Heart left ventricle (tissue), 13 donors: Measurements from ENCODE around the gene PSMG4.

Source experiments
- POLR2A ChIP-seq, 2 donors: fragments of 450-650 bp; IDR thresholded peaks; one replicate each; pipeline ENCODE4 v1.6.1; 2017; ENCODE audit warnings: antibody characterized with exemption in 2 of 2, mild to moderate bottlenecking in 2 of 2, moderate library complexity in 2 of 2
- TF ChIP-seq, protein P1 (sequence below), 12 donors: fragments of 200-600 bp; sonication (generic) in 4 of 12; IDR thresholded peaks; one replicate each; pipeline versions ENCODE4 v1.5.0 to v1.8.0; 2018 to 2022; ENCODE audit warnings: antibody characterized with exemption in 12 of 12, mild to moderate bottlenecking in 5 of 12
- donor health status: ischemic (EF 13 %, LVEDD 7.1; RV severe dilation, severe dysfunction).
- donor health status: DM: no; HTN: yes; CAD: no.
- donor health status: DM: no; HTN: no; CAD: no.
- donor health status: ischemic (EF 25% LVEDD 6.9; RV normal size, moderate dysfunction).
- donor health status: ischemic (EF 25% LVEDD 5.7; RV mildly dilated, moderate dysfunction).
- donor health status: ischemic (EF 35%, LVEDD 5.7; RV mildly dilated, moderate dysfunction).
- donor health status: nonischemic (EF 11% LVEDD 7.7; RV severe dilation, severe dysfunction).
- donor health status: DM: yes; HTN: yes; CAD: no.
- donor health status: PGD.
- donor health status: ischemic (EF 29% LVEDD 5.4; RV normal size, mild dysfunction).
- donor health status: nonischemic (EF 23%, LVEDD 6.1; RV moderate dilation, normal function).

DNA sequence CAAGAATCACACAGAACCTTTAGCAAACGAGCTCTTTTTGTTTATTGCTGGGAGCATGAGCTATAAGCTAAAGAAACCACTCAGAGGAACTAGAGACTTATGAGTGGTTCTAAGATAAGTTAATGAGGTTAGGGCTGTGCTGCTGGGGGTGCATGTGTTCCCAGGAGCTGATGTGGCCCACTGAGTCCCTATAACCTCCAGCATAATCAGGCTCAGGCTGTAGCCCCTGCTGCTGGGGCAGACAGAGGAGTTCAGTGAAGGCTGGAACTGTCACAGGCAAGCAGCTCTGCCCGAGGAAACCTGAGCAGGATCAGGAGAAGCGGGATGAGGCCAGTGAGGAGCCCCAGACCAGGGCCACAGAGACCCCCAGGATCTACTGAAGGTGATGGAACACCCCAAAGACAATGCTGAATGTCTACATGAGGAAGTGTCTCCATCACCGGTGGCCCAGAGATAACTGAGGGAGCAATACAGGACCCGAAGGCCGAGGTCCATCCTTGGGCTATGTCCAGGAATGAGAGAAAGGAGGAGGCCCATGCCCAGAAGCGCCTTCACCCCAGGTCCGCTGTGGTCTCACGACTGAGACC, 48.6 kb upstream of the PSMG4 start:
- TF ChIP-seq, protein P1, sequence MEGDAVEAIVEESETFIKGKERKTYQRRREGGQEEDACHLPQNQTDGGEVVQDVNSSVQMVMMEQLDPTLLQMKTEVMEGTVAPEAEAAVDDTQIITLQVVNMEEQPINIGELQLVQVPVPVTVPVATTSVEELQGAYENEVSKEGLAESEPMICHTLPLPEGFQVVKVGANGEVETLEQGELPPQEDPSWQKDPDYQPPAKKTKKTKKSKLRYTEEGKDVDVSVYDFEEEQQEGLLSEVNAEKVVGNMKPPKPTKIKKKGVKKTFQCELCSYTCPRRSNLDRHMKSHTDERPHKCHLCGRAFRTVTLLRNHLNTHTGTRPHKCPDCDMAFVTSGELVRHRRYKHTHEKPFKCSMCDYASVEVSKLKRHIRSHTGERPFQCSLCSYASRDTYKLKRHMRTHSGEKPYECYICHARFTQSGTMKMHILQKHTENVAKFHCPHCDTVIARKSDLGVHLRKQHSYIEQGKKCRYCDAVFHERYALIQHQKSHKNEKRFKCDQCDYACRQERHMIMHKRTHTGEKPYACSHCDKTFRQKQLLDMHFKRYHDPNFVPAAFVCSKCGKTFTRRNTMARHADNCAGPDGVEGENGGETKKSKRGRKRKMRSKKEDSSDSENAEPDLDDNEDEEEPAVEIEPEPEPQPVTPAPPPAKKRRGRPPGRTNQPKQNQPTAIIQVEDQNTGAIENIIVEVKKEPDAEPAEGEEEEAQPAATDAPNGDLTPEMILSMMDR (IDR thresholded peaks at IDR 0.05), result no peak
- TF ChIP-seq POLR2A (IDR thresholded peaks at IDR 0.05), result no peak
